ENCODE data around the gene PLPPR1.

Gene PLPPR1

DNA sequence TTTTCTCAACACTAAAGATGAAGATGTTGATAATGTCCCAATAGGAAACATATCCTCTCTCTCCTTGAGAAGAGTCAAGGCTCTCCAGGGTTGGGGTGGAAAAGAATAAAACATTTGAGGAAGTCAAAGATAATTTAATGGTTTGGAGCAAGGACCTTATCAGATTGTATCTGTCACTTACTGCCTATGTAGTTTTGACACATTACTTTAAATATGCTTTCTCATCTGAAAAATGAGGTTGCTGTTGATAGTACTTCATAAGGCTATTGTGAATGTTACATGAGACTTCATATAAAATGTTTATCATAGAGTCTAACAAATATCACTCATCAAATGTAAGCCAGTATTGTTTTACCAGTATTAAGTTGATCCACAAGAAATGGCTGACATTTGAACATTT, 307.6 kb downstream of the PLPPR1 start:
- Histone ChIP-seq H2AFZ (ENCODE audit: low read depth, low read length, severe bottlenecking) (no peak overlapping the region), H3K36me3 (ENCODE audit: low read length) (no peaks in the 10 kb centered on the region), H3K27ac (ENCODE audit: low read depth, low read length) (no peak overlapping the region), H3F3A (ENCODE audit: insufficient read depth) (no peaks in the 10 kb centered on the region), H4K20me1 (ENCODE audit: low read depth, low read length) (no peaks in the 10 kb centered on the region), H3K79me2 (ENCODE audit: insufficient read depth, low read length) (no peaks in the 10 kb centered on the region), H3K4me3 (ENCODE audit: insufficient read depth, low read length, poor library complexity, severe bottlenecking) (no peak overlapping the region), H3K9ac (ENCODE audit: low read length) (no peak overlapping the region), H3K9me2 (replicated peaks; ENCODE audit: insufficient read depth, low read length) (no peaks in the 10 kb centered on the region), H3K4me2 (ENCODE audit: low read depth, low read length, poor library complexity, severe bottlenecking) (no peak overlapping the region), H3K9me3 (ENCODE audit: insufficient read depth, low read length) (no peaks in the 10 kb centered on the region), H3K27me3 (ENCODE audit: low read length) (no peaks in the 10 kb centered on the region)
- TF ChIP-seq CTCF (IDR thresholded peaks at IDR 0.05; ENCODE audit: insufficient read depth, low read length, poor library complexity, severe bottlenecking) (no peak), EZH2phosphoT487 (conservative IDR thresholded peaks at IDR 0.05; ENCODE audit: low read length) (no peak)

GRCh38 chr9:101337237-101337636, 308.7 kb downstream of the PLPPR1 start:
- H3F3A ChIP-seq (ENCODE audit: insufficient read depth) = no peaks in the 10 kb centered on the region
- no peak overlapping the region for H3K4me3 ChIP-seq (ENCODE audit: insufficient read depth, low read length, poor library complexity, severe bottlenecking)
- no peaks in the 10 kb centered on the region for H3K36me3 ChIP-seq (ENCODE audit: low read length)
- no peak overlapping the region for H3K4me2 ChIP-seq (ENCODE audit: low read depth, low read length, poor library complexity, severe bottlenecking)
- no peaks in the 10 kb centered on the region for H3K9me3 ChIP-seq (ENCODE audit: insufficient read depth, low read length)
- no peaks in the 10 kb centered on the region for H3K27me3 ChIP-seq (ENCODE audit: low read length)
- no peak overlapping the region for H2AFZ ChIP-seq (ENCODE audit: low read depth, low read length, severe bottlenecking)
- no peaks in the 10 kb centered on the region for H3K79me2 ChIP-seq (ENCODE audit: insufficient read depth, low read length)
- H3K27ac ChIP-seq (ENCODE audit: low read depth, low read length) = no peak overlapping the region
- no peak overlapping the region for H3K9ac ChIP-seq (ENCODE audit: low read length)
- no peaks in the 10 kb centered on the region for H4K20me1 ChIP-seq (ENCODE audit: low read depth, low read length)
- H3K9me2 ChIP-seq (replicated peaks; ENCODE audit: insufficient read depth, low read length) = no peaks in the 10 kb centered on the region
- TF ChIP-seq EZH2phosphoT487 (conservative IDR thresholded peaks at IDR 0.05; ENCODE audit: low read length) = no peak
- TF ChIP-seq CTCF (IDR thresholded peaks at IDR 0.05; ENCODE audit: insufficient read depth, low read length, poor library complexity, severe bottlenecking) = no peak

GRCh38 chr9:101341958-101342357, 313.4 kb downstream of the PLPPR1 start:
- Histone ChIP-seq H3K9ac (ENCODE audit: low read length) (no peak overlapping the region), H3K9me3 (ENCODE audit: insufficient read depth, low read length) (no peaks in the 10 kb centered on the region), H3F3A (ENCODE audit: insufficient read depth) (no peaks in the 10 kb centered on the region), H3K27ac (ENCODE audit: low read depth, low read length) (no peak overlapping the region), H3K4me3 (ENCODE audit: insufficient read depth, low read length, poor library complexity, severe bottlenecking) (no peak overlapping the region), H3K4me2 (ENCODE audit: low read depth, low read length, poor library complexity, severe bottlenecking) (no peak overlapping the region), H3K79me2 (ENCODE audit: insufficient read depth, low read length) (no peaks in the 10 kb centered on the region), H3K27me3 (ENCODE audit: low read length) (no peaks in the 10 kb centered on the region), H2AFZ (ENCODE audit: low read depth, low read length, severe bottlenecking) (no peak overlapping the region), H3K36me3 (ENCODE audit: low read length) (no peaks in the 10 kb centered on the region), H4K20me1 (ENCODE audit: low read depth, low read length) (no peaks in the 10 kb centered on the region), H3K9me2 (replicated peaks; ENCODE audit: insufficient read depth, low read length) (no peaks in the 10 kb centered on the region)
- TF ChIP-seq EZH2phosphoT487 (conservative IDR thresholded peaks at IDR 0.05; ENCODE audit: low read length) = no peak
- no peak for TF ChIP-seq CTCF (IDR thresholded peaks at IDR 0.05; ENCODE audit: insufficient read depth, low read length, poor library complexity, severe bottlenecking)

Measured in SU-DHL-6 (cell line).